Fibroblast of villous mesenchyme (primary cell): ENCODE data around the gene ZSWIM9. TPM values are rescaled to one million over a fixed set of nuclear protein-coding genes. Genes with fewer than 3 reads are reported as not detected.

Experiments used
- DNase-seq: peaks from one replicate; pipeline ENCODE4 v3.0.0-alpha.2; 2010; ENCODE audit warnings: low read depth
- H3K4me3 ChIP-seq: 2 replicates; pipeline ENCODE4 v1.5.1; 2011; ENCODE audit warnings: low read depth, mild to moderate bottlenecking, low read length
- total RNA-seq: library from RNA; depleted of rRNA; stranded (reverse); fragments of >200 nt; gene quantifications from 2 replicates; pipeline ENCODE4 v1.2.3, GENCODE V29; 2012
- TF ChIP-seq, protein P1 (sequence below): IDR thresholded peaks from 2 replicates; pipeline ENCODE4 v1.5.1; 2012; ENCODE audit warnings: low read depth, mild to moderate bottlenecking, low read length; ENCODE audit not compliant: insufficient read depth

ZSWIM9 gene
- total RNA-seq, 1 donor, result 2.2 TPM

DNA sequence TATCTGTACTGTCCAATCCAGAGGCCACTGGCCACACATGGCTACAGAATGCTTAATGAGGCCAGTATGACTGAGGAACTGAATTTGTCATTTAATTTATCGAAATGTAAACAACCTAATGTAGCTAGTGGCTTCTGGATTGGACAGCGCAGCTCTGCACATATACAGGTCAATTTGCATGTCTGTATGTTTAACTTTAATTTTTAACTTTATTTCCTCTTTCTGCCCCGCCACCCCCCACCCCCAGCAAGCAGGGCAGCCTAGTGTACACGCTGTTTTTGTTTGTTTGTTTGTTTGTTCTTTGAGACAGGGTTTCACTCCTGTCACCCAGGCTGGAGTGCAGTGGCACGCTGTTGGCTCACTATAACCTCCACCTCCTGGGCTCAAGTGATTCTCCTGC, 15.5 kb downstream of the ZSWIM9 start:
- TF ChIP-seq, protein P1, sequence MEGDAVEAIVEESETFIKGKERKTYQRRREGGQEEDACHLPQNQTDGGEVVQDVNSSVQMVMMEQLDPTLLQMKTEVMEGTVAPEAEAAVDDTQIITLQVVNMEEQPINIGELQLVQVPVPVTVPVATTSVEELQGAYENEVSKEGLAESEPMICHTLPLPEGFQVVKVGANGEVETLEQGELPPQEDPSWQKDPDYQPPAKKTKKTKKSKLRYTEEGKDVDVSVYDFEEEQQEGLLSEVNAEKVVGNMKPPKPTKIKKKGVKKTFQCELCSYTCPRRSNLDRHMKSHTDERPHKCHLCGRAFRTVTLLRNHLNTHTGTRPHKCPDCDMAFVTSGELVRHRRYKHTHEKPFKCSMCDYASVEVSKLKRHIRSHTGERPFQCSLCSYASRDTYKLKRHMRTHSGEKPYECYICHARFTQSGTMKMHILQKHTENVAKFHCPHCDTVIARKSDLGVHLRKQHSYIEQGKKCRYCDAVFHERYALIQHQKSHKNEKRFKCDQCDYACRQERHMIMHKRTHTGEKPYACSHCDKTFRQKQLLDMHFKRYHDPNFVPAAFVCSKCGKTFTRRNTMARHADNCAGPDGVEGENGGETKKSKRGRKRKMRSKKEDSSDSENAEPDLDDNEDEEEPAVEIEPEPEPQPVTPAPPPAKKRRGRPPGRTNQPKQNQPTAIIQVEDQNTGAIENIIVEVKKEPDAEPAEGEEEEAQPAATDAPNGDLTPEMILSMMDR, result no peak
- no peak for DNase-seq
- H3K4me3 ChIP-seq, result no peak overlapping the region

DNA sequence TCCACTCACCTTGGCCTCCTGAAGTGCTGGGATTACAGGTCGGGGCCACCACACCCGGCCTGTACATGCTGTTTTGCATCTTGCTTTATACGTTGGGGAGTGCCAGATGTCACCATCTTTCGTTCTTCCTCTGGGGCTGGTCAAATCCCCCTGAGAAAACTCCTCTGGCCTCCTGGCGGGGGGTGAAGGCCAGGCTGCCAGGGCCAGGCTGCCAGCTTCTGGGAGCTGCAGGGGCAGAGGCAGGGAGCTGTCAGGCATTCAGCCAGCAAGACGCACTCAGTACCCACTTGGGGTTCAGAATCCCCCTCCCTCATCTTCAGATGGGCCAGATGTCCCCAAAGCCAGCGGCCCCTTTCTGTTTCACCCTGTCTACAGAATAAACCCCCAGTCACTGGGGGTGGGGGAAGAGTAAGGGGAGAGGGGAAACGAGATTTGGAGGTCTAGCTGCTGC, 16.1 kb downstream of the ZSWIM9 start:
- H3K4me3 ChIP-seq, result no peak overlapping the region
- TF ChIP-seq, protein P1, result no peak
- no peak for DNase-seq

DNA sequence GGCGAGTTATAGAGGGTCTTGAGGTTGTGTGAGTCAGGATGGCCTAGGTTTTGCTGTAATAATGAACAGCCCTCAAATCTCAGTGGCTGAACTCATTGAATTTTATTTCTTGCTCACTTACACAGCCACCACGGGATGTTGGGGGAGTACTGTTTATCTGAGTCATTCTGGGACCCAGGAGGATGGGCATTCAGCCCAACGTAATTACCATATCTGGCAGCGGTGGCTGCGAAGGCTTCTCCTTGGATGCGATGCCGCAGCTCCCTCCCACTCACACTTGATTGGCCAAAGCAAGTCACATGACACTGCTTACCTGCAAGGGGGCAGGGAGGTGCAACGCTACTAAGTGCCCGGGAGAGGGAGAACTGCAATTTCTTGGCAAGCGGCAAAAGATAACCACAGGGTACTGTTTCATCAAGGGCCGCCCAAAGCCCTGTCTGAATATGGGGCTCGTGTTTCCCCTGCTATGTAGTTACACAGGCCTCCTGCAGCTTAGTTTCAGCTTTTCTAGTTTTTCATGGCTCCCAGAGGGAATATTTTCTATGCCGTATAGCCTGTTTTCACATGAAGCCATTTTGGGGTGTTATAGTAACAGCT, 19.9 kb downstream of the ZSWIM9 start:
- no peak for DNase-seq
- TF ChIP-seq, protein P1, result no peak
- H3K4me3 ChIP-seq, result no peak overlapping the region

DNA sequence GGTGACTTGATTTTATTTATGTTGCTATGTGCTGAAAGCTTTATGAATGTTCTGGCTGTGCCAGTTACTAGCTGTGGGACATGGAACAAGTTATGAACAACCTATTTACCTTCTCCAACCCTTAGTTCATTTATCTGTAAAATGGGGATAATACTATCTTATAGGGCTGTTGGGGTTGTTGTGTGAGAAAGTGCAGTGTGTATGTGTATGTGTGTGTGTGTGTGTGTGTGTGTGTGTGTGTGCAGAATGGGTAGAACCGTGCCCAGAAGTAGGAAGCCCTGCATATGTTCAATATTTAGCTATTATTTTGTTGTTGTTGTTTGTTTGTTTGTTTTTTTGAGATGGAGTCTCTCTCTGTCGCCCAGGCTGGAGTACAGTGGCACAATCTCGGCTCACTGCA, 20.4 kb downstream of the ZSWIM9 start:
- no peak for DNase-seq
- TF ChIP-seq, protein P1, result no peak
- no peak overlapping the region for H3K4me3 ChIP-seq

GRCh38 chr19:48192750-48193149, 22.3 kb downstream of the ZSWIM9 start:
- no peak for DNase-seq
- no peak overlapping the region for H3K4me3 ChIP-seq
- TF ChIP-seq, protein P1, result no peak

- no peak for DNase-seq
- H3K4me3 ChIP-seq, result no peak overlapping the region
- TF ChIP-seq, protein P1, result peak; percentile 46
These were observed 23.8 kb downstream of the ZSWIM9 start for GRCh38 chr19:48194041-48194843.
